ENCODE measurements around the gene PDE4D. TPM values are rescaled to one million over a fixed set of nuclear protein-coding genes. Genes with fewer than 3 reads are reported as not detected.

The PDE4D gene
- total RNA-seq, 1 donor from 2014 or later, result 14.2 TPM

- Mint-ChIP-seq H3K27me3 (ENCODE audit: low read depth, unreplicated experiment) (no peaks in the 10 kb centered on the region), H3K27ac (ENCODE audit: unreplicated experiment) (no peak overlapping the region), H3K36me3 (ENCODE audit: low read depth, unreplicated experiment) (no peaks in the 10 kb centered on the region), H3K4me3 (ENCODE audit: unreplicated experiment) (no peak overlapping the region), H3K4me1 (ENCODE audit: low read depth, unreplicated experiment) (no peaks in the 10 kb centered on the region), H3K9me3 (ENCODE audit: unreplicated experiment) (no peaks in the 10 kb centered on the region)
- Histone ChIP-seq H3K9me3 (ENCODE audit: insufficient read depth, low read depth, low read length) (no peaks in the 10 kb centered on the region), H3K4me2 (ENCODE audit: low read length) (no peak overlapping the region), H3K4me1 (ENCODE audit: insufficient read depth, low read length) (no peaks in the 10 kb centered on the region), H4K20me1 (ENCODE audit: insufficient read depth, low read length) (no peaks in the 10 kb centered on the region), H3K27me3 (ENCODE audit: insufficient read depth, low read length) (no peaks in the 10 kb centered on the region), H3K27ac (ENCODE audit: low read depth, low read length) (no peak overlapping the region), H2AFZ (ENCODE audit: low read depth, low read length) (no peak overlapping the region), H3K36me3 (ENCODE audit: insufficient read depth, low read length) (no peaks in the 10 kb centered on the region), H3K4me3 (ENCODE audit: insufficient read depth, low read depth, low read length) (no peak overlapping the region), H3K9ac (ENCODE audit: low read length) (no peak overlapping the region), H3K79me2 (ENCODE audit: insufficient read depth, low read length) (no peaks in the 10 kb centered on the region)
- TF ChIP-seq, protein P1, sequence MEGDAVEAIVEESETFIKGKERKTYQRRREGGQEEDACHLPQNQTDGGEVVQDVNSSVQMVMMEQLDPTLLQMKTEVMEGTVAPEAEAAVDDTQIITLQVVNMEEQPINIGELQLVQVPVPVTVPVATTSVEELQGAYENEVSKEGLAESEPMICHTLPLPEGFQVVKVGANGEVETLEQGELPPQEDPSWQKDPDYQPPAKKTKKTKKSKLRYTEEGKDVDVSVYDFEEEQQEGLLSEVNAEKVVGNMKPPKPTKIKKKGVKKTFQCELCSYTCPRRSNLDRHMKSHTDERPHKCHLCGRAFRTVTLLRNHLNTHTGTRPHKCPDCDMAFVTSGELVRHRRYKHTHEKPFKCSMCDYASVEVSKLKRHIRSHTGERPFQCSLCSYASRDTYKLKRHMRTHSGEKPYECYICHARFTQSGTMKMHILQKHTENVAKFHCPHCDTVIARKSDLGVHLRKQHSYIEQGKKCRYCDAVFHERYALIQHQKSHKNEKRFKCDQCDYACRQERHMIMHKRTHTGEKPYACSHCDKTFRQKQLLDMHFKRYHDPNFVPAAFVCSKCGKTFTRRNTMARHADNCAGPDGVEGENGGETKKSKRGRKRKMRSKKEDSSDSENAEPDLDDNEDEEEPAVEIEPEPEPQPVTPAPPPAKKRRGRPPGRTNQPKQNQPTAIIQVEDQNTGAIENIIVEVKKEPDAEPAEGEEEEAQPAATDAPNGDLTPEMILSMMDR (IDR thresholded peaks at IDR 0.05; ENCODE audit: insufficient read depth, low read depth, low read length), result no peak
- no peak for TF ChIP-seq EZH2 (IDR thresholded peaks at IDR 0.05; ENCODE audit: insufficient read depth, low read length)
- no peak for DNase-seq (ENCODE audit: low read depth)
- FAIRE-seq, result no peak
Measured at GRCh38 chr5:59533730-59534108, 359.8 kb downstream of the PDE4D start.

- Histone ChIP-seq H2AFZ (ENCODE audit: low read depth, low read length) (no peak overlapping the region), H3K79me2 (ENCODE audit: insufficient read depth, low read length) (no peaks in the 10 kb centered on the region), H3K4me3 (ENCODE audit: insufficient read depth, low read depth, low read length) (no peak overlapping the region), H3K9me3 (ENCODE audit: insufficient read depth, low read depth, low read length) (no peaks in the 10 kb centered on the region), H3K4me2 (ENCODE audit: low read length) (no peak overlapping the region), H3K27me3 (ENCODE audit: insufficient read depth, low read length) (no peaks in the 10 kb centered on the region), H3K27ac (ENCODE audit: low read depth, low read length) (no peak overlapping the region), H3K9ac (ENCODE audit: low read length) (no peak overlapping the region), H4K20me1 (ENCODE audit: insufficient read depth, low read length) (no peaks in the 10 kb centered on the region), H3K36me3 (ENCODE audit: insufficient read depth, low read length) (no peaks in the 10 kb centered on the region), H3K4me1 (ENCODE audit: insufficient read depth, low read length) (no peaks in the 10 kb centered on the region)
- Mint-ChIP-seq H3K36me3 (ENCODE audit: low read depth, unreplicated experiment) (no peaks in the 10 kb centered on the region), H3K9me3 (ENCODE audit: unreplicated experiment) (no peaks in the 10 kb centered on the region), H3K27me3 (ENCODE audit: low read depth, unreplicated experiment) (no peaks in the 10 kb centered on the region), H3K4me1 (ENCODE audit: low read depth, unreplicated experiment) (no peaks in the 10 kb centered on the region), H3K27ac (ENCODE audit: unreplicated experiment) (no peak overlapping the region), H3K4me3 (ENCODE audit: unreplicated experiment) (no peak overlapping the region)
- no peak for FAIRE-seq
- TF ChIP-seq, protein P1 (IDR thresholded peaks at IDR 0.05; ENCODE audit: insufficient read depth, low read depth, low read length), result no peak
- TF ChIP-seq EZH2 (IDR thresholded peaks at IDR 0.05; ENCODE audit: insufficient read depth, low read length), result no peak
- DNase-seq (ENCODE audit: low read depth), result no peak
Measured at GRCh38 chr5:59532979-59533729, 360.4 kb downstream of the PDE4D start.

DNA sequence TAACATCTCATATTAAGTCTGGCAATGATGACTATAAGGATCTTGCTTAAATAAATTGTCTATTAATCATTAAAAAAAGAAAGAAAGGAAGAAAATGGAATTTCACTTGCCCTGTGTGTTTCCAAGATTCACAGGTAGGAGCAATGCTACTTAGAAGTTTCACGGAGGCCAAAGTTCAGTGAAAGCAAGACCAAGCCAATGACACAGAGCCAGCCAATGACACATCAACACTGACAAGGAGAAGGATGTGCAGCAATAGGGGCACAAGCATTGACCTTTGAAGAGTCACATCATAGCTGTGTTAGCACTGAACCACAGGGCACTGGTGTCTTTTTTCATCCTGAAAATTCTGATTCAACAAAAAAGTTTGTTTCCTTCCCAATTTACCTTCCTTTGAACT lies 364.3 kb downstream of the PDE4D start:
- Histone ChIP-seq H3K79me2 (ENCODE audit: insufficient read depth, low read length) (no peaks in the 10 kb centered on the region), H3K4me2 (ENCODE audit: low read length) (no peak overlapping the region), H3K9ac (ENCODE audit: low read length) (no peak overlapping the region), H3K27me3 (ENCODE audit: insufficient read depth, low read length) (no peaks in the 10 kb centered on the region), H2AFZ (ENCODE audit: low read depth, low read length) (no peak overlapping the region), H3K27ac (ENCODE audit: low read depth, low read length) (no peak overlapping the region), H3K36me3 (ENCODE audit: insufficient read depth, low read length) (no peaks in the 10 kb centered on the region), H4K20me1 (ENCODE audit: insufficient read depth, low read length) (no peaks in the 10 kb centered on the region), H3K4me1 (ENCODE audit: insufficient read depth, low read length) (peaks cover 12% of the 10 kb centered on the region), H3K9me3 (ENCODE audit: insufficient read depth, low read depth, low read length) (no peaks in the 10 kb centered on the region), H3K4me3 (ENCODE audit: insufficient read depth, low read depth, low read length) (no peak overlapping the region)
- H3K4me1 Mint-ChIP-seq (ENCODE audit: low read depth, unreplicated experiment), result peaks cover 8% of the 10 kb centered on the region
- DNase-seq (ENCODE audit: low read depth), result no peak
- H3K27ac Mint-ChIP-seq (ENCODE audit: unreplicated experiment), result no peak overlapping the region
- no peak overlapping the region for H3K4me3 Mint-ChIP-seq (ENCODE audit: unreplicated experiment)
- FAIRE-seq, result no peak
- peaks cover 2% of the 10 kb centered on the region for H3K36me3 Mint-ChIP-seq (ENCODE audit: low read depth, unreplicated experiment)
- no peaks in the 10 kb centered on the region for H3K27me3 Mint-ChIP-seq (ENCODE audit: low read depth, unreplicated experiment)
- peaks cover 1% of the 10 kb centered on the region for H3K9me3 Mint-ChIP-seq (ENCODE audit: unreplicated experiment)
- no peak for TF ChIP-seq EZH2 (IDR thresholded peaks at IDR 0.05; ENCODE audit: insufficient read depth, low read length)
- TF ChIP-seq, protein P1 (IDR thresholded peaks at IDR 0.05; ENCODE audit: insufficient read depth, low read depth, low read length), result no peak

Measured in astrocyte (in vitro differentiated cells and primary cell).